ENCODE results near the gene HES6.

GRCh38 chr2:238264072-238264460, 24.2 kb upstream of the HES6 start:
- TF ChIP-seq POLR2AphosphoS5 (IDR thresholded peaks at IDR 0.05) (no peak), CTCF (IDR thresholded peaks at IDR 0.05) (no peak), POLR2A (IDR thresholded peaks at IDR 0.05) (no peak)
